OCI-LY3 (cell line): ENCODE data around the gene ANKZF1.

Experiments
- H2AFZ ChIP-seq: fragments of 200-600, 300-600 bp; shearing (Covaris generic); 2 replicates; pipeline ENCODE4 v1.6.0; 2014; ENCODE audit warnings: antibody characterized with exemption, low read depth, low read length
- H3K27ac ChIP-seq: fragments of 200-600, 300-600 bp; sonication (generic); 2 replicates; pipeline ENCODE4 v1.5.1; 2014; ENCODE audit warnings: mild to moderate bottlenecking, low read length, moderate library complexity, mixed read lengths
- H3K27me3 ChIP-seq: fragments of 200-600, 300-600 bp; sonication (generic); 2 replicates; pipeline ENCODE4 v1.6.1; 2014; ENCODE audit warnings: low read depth, low read length, mixed read lengths
- H3K36me3 ChIP-seq: fragments of 200-600, 300-600 bp; sonication (generic); replicated peaks from 2 replicates; pipeline ENCODE3; 2014; ENCODE audit warnings: low read depth, low read length, mixed read lengths
- H3K4me1 ChIP-seq: fragments of 300-600, 200-600 bp; sonication (generic); 2 replicates; pipeline ENCODE4 v1.6.1; 2014; ENCODE audit warnings: low read length, mixed read lengths
- H3K4me2 ChIP-seq: fragments of 200-600, 300-600 bp; sonication (generic); 2 replicates; pipeline ENCODE4 v1.6.1; 2014; ENCODE audit warnings: low read length, mixed read lengths
- H3K4me3 ChIP-seq: fragments of 300-600, 200-600 bp; sonication (generic); 2 replicates; pipeline ENCODE4 v1.5.1; 2014; ENCODE audit warnings: antibody characterized with exemption, mild to moderate bottlenecking, low read length, moderate library complexity
- H3K79me2 ChIP-seq: fragments of 300-600, 200-600 bp; shearing (Covaris generic); 2 replicates; pipeline ENCODE4 v1.6.1; 2014; ENCODE audit warnings: mild to moderate bottlenecking, low read length, mixed read lengths
- H3K9ac ChIP-seq: fragments of 300-600, 200-600 bp; shearing (Covaris generic); 2 replicates; pipeline ENCODE4 v1.6.0; 2014; ENCODE audit warnings: mild to moderate bottlenecking, low read length, moderate library complexity
- H3K9me3 ChIP-seq: fragments of 200-600, 300-600 bp; shearing (Covaris generic); 2 replicates; pipeline ENCODE4 v1.6.1; 2014; ENCODE audit warnings: low read length, mixed read lengths; ENCODE audit not compliant: insufficient read depth
- H4K20me1 ChIP-seq: fragments of 200-600, 300-600 bp; sonication (generic); 2 replicates; pipeline ENCODE4 v1.6.1; 2016; ENCODE audit warnings: low read length, mixed read lengths; ENCODE audit not compliant: insufficient read depth
- EZH2phosphoT487 ChIP-seq: fragments of 200-600 bp; shearing (Covaris generic); IDR thresholded peaks from 2 replicates; pipeline ENCODE4 v1.6.1; 2018; ENCODE audit warnings: antibody characterized with exemption, mixed run types, low read depth
- TF ChIP-seq, protein P1 (sequence below): fragments of 200-600, 300-600 bp; sonication (generic); IDR thresholded peaks from 2 replicates; pipeline ENCODE4 v1.5.1; 2014; ENCODE audit warnings: antibody characterized with exemption, low read length, low read depth

The ANKZF1 gene

DNA sequence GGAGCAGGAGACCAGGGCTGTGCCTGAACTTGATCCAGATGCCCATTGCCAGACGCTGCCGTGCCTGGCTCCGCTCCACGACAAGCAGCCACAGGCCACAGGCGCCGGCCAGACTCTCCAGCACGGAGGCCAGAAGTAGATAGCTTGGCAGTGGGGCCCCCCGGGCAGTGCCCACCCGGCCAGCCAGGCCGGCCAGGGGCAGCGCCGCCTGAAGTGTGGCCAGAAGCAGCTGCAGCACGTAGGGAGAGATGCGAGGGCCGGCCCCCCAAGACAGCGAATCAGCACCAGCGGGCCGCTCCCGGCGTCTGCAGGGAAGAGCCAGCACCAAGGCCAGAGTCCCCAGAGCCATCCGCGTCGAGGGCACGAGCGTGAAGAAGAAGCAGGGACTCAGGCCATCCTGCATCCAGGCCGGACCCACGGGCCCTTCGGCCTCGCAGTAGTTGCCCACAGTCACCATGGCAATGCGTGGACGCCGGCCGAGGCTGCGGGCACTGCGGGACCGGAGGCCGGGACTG is 11.3 kb upstream of the ANKZF1 start:
- Histone ChIP-seq H3K36me3 (no peaks in the 10 kb centered on the region), H3K27ac (no peak overlapping the region), H3K9me3 (no peaks in the 10 kb centered on the region), H2AFZ (no peak overlapping the region), H3K4me3 (no peak overlapping the region), H4K20me1 (no peaks in the 10 kb centered on the region), H3K4me1 (no peaks in the 10 kb centered on the region), H3K4me2 (no peak overlapping the region), H3K79me2 (no peaks in the 10 kb centered on the region), H3K9ac (no peak overlapping the region), H3K27me3 (no peaks in the 10 kb centered on the region)
- TF ChIP-seq, protein P1, sequence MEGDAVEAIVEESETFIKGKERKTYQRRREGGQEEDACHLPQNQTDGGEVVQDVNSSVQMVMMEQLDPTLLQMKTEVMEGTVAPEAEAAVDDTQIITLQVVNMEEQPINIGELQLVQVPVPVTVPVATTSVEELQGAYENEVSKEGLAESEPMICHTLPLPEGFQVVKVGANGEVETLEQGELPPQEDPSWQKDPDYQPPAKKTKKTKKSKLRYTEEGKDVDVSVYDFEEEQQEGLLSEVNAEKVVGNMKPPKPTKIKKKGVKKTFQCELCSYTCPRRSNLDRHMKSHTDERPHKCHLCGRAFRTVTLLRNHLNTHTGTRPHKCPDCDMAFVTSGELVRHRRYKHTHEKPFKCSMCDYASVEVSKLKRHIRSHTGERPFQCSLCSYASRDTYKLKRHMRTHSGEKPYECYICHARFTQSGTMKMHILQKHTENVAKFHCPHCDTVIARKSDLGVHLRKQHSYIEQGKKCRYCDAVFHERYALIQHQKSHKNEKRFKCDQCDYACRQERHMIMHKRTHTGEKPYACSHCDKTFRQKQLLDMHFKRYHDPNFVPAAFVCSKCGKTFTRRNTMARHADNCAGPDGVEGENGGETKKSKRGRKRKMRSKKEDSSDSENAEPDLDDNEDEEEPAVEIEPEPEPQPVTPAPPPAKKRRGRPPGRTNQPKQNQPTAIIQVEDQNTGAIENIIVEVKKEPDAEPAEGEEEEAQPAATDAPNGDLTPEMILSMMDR, result no peak
- no peak for TF ChIP-seq EZH2phosphoT487

DNA sequence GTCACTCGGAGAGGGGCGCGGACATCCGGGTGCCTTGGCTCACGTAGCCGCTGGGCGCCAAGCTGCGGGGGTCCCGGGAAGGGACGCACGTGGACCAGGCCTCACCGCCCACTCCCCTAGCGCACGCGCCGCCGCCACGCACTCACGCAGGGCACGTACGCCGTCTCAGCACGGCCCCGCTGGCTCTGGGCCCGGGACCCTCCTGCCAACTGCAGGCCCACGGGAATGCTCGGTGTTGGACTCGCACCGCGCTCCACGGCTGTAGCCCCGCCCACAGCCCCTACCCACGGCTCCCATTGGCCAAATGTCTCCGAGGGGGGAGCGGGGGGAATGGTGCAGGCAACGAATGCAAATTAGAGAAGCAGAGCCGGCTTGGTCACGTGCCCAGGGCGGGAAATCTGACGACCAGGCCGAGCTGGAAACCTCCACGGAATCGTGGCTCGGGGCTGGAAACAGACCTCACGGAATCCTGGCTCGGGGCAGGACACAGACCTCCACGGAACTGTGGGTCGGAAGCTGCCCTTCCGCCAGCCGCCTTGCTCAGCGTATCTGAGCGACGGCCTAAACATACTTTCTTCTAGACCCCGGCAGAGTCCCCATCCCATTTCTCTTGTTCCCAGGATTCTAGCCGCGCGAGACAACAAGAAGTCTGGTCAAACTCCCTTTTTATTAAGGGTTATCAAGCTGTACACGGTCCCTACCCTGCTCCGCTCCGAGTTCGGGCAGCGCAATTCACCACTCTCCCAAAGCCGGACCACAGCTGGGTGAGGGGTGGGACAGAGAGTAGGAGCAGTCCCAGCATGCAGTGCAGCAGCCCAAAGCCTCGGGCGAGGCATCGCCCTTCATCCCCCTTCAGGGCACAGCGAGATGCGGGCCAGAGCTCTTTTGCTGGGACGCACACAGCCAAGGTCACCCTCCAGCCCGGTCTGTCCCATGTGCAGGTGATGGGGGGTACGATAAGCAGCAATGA is 10.6 kb upstream of the ANKZF1 start, which contains the start of gene ABCB6:
Gene ABCB6, minus strand, starts transcription at position 227 of the 970 bp plus-strand sequence. CDS start 285 bp downstream, outside the sequence.
- H2AFZ ChIP-seq, result no peak within 1 kb of the TSS
- no peaks in the 10 kb centered on the region for H3K27me3 ChIP-seq
- H3K9ac ChIP-seq, result no peak within 1 kb of the TSS

DNA sequence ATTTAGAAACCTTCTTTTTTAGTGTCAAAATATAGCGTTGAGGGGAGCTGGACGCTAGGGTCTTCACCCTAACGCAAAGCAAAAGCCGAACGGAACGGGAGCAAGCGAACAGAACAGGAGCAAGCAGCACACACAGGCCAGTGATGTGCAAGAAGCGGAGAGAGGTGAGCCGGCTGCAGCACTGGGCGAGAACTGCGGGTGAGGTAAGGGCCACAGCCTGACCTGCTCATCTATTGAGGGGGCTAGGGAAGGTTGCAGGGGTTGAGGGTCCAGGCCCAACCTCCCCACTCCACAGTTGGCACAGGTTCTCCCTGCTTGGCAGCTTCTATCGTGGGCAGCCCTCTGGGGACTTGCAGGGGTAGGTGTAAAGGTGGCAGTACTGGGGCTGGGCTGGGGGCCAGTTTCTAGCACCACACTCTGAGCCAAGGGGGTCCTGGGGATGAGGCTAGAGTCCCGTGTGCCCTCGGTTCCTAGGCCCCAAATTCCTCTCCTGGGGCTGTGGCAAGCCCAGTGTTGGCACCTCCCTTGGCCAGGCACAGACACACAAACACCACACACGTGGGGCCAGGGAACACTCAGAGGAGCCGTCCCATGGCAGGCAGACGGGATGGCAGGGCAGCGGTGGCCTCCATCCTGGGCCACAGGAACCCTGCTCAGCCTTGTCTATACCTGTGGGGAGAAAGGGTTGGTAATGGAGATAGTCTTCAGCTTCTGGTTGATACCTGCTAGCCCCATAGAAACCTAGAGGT is 9.6 kb upstream of the ANKZF1 start:
- Histone ChIP-seq H3K27ac (no peak overlapping the region), H2AFZ (no peak overlapping the region), H3K9me3 (no peaks in the 10 kb centered on the region), H4K20me1 (no peaks in the 10 kb centered on the region), H3K36me3 (peaks cover 3% of the 10 kb centered on the region), H3K4me2 (no peak overlapping the region), H3K79me2 (no peaks in the 10 kb centered on the region), H3K9ac (no peak overlapping the region), H3K4me3 (no peak overlapping the region), H3K27me3 (no peaks in the 10 kb centered on the region), H3K4me1 (no peaks in the 10 kb centered on the region)
- TF ChIP-seq EZH2phosphoT487, result no peak
- TF ChIP-seq, protein P1, result no peak

More for the DNA sequence above, 10.6 kb upstream of the ANKZF1 start, which contains the start of gene ABCB6:
- peaks cover 1% of the 10 kb centered on the region for H3K36me3 ChIP-seq
- H3K79me2 ChIP-seq, result no peaks in the 10 kb centered on the region
- H4K20me1 ChIP-seq, result no peaks in the 10 kb centered on the region
- H3K9me3 ChIP-seq, result no peaks in the 10 kb centered on the region
- no peak within 1 kb of the TSS for H3K4me2 ChIP-seq
- no peak within 1 kb of the TSS for H3K4me3 ChIP-seq
- TF ChIP-seq, protein P1, result no peak
- TF ChIP-seq EZH2phosphoT487, result no peak
- no peak within 1 kb of the TSS for H3K27ac ChIP-seq
- H3K4me1 ChIP-seq, result no peaks in the 10 kb centered on the region
